HG03521 (cell line): ENCODE measurements around the gene APOL3.
"Not testable (repeated sequence)": the region's sequence is repeated elsewhere in the genome, so short reads cannot be mapped to it uniquely, and the experiment has no call there.

Experiments
- ATAC-seq: cut with Tn5 transposase; IDR thresholded peaks from one replicate; pipeline ENCODE4 v1.9.1; 2021; ENCODE audit warnings: mild to moderate bottlenecking, moderate library complexity; ENCODE audit not compliant: unreplicated experiment

APOL3 gene

DNA sequence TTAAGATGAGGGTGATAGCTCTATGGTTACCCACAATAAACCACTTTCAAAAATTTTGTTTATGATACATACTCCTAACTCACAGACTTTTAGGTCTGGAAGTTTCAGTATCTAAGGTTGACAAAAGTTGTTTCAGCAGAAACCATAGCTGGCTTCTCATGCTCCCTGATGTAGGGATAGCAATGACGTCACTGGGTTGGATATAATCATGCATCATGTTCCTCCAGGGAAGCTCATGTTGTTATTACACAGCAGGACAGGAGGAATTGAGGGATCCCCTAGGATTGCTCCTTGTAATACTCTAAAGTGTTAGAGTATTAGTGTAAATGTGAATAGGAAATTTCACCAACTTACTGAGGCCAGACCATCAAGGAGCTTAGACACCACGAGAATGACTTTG, 23.6 kb downstream of the APOL3 start:
- no peak for ATAC-seq

- ATAC-seq: no peak
Observed at GRCh38 chr22:36136475-36136874, 24.1 kb downstream of the APOL3 start.

- ATAC-seq: no peak
Observed at GRCh38 chr22:36135306-36135980, 25.1 kb downstream of the APOL3 start.

DNA sequence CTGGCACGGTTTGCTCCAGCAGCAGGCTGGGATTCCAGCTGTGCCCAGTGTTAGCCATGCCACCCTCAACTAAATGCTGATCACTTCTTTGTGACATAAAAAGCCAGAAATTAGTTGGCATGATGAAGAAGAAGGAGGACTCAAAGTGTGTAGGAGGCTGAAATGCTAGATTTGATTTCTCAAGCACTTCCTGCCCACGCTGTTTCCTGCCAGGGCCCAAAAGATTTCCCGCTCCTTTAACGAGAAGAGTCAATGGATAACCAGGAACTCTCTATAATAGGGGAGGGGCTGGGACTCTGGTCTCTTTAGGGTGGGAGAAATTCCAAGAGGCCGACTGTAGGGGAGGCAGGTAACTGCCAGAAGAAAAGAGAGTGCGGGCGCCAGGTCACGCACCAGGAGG, 26.4 kb downstream of the APOL3 start:
- no peak for ATAC-seq

GRCh38 chr22:36131907-36132306, 28.6 kb downstream of the APOL3 start:
- no peak for ATAC-seq

- no peak for ATAC-seq
Observed at GRCh38 chr22:36129486-36130388, 30.8 kb downstream of the APOL3 start.

GRCh38 chr22:36129071-36129470, 31.5 kb downstream of the APOL3 start:
- no peak for ATAC-seq

DNA sequence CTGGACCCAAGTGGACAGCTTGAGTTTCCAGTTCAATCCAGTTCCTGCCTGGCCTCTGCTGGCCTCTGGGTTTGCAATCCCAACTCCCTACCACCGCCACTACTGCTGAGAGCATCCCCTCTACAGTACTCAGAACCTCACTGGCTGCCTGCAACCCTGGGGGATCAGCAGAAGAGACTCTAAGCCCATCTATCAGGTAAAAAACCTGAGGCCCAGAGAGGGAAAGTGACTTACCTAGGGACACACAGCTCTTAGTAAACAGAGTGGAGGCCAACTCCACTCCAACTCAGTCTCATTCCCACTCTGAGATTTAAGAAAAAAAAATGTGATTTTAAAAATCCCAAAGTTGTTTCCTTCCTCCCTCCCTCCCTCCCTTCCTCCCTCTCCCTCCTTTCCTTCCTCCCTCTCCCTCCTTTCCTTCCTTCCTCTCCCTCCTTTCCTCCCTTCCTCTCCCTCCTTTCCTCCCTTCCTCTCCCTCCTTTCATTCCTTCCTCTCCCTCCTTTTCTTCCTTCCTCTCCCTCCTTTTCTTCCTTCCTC, 34.5 kb downstream of the APOL3 start:
- ATAC-seq: no peak

GRCh38 chr22:36125434-36125833, 35.1 kb downstream of the APOL3 start:
- ATAC-seq: no peak

GRCh38 chr22:36124666-36125065, 35.9 kb downstream of the APOL3 start:
- ATAC-seq: no peak

DNA sequence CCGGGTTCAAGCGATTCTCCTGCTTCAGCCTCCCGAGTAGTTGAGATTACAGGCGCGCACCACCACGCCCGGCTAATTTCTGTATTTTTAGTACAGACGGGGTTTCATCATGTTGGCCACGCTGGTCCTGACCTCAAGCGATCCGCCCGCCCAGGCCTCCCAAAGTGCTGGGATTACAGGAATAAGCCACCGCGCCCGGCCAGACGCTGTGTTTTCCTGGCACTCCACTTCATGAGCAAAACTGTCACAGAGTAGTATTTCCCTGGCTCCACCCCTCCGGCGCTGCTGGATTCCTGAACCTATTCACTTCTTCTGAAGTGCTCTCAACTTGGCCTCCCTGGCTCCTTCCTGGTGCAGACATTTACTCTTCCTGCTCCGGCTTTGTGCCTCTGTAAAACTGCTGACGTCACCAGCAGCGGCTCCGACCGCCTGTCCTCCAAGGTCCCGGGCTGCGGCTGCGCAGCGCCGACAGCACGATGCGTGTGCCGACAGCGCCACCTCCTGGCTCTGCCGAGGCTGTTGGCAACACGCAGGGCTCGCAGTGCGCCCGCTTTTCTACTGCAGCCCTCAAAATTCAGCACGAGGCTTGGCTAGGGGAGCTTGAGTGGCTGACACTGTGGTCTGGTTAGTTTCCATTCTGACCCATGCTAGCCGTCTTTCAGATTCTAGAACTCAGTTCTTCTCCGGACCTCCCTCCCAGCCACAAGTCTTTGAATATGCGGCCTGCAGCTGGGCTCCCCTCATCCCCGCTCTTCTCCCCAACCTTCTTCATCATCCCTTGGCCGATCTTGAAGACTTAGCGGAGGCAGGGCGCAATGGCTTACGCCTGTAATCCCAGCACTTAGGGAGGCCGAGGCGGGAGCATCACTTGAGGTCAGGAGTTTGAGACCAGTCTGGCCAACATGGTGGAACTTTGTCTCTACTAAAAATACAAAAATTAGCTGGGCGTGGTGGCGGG, 36.6 kb downstream of the APOL3 start:
- ATAC-seq: peak; percentile 75

DNA sequence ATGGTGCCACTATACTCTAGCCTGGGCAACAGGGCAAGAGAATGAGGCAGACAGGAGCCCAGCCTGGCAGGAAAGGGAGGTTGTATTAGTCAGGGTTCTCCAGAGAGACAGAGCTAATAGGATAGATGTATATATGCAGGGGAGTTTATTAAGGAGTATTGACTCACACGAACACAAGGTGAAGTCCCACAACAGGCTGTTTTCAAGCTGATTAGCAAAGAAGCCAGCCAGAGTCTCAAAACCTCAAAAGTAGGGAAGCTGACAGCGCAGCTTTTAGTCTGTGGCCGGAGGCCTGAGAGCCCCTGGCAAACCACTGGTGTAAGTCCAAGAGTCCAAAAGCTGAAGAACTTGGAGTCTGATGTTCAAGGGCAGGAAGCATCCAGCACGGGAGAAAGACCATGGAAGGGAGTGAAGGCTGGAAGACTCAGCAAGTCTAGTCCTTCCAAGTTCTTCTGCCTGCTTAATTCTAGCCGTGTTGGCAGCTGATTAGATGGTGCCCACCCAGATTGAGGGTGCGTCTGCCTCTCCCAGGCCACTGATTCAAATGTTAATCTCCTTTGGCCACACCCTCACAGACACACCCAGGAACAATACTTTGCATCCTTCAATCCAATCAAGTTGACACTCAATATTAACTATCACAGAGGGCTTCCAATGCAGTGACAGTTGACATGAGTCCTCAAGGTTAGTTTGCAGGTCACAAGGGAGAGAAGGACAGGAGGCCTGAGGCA, 39.8 kb downstream of the APOL3 start:
- not testable (repeated sequence) for ATAC-seq

DNA sequence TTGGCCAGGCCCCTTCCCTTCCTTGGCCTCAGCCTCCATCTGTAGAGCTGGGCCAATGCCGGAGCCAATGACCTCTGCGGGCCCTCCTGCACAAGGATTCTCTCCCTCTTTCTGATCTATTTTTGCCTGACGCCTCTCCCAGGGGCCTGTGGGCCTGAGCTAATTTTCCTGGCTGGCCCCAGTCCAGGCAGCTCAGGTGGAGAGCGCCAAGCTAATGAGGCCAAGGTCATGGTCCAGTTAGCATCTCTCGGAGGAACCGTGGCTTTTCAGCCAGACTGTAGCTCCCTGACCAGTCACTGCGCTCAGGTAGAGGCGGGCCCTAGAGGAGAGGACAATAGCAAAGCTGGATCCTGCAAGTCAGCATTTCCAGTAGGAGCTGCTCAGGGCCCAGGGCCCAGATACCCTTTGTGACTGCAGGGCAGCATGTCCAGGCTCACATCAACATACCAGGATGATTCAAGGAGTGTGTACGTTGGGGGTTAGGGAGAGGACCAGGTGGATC, 43.5 kb downstream of the APOL3 start:
- ATAC-seq: no peak

DNA sequence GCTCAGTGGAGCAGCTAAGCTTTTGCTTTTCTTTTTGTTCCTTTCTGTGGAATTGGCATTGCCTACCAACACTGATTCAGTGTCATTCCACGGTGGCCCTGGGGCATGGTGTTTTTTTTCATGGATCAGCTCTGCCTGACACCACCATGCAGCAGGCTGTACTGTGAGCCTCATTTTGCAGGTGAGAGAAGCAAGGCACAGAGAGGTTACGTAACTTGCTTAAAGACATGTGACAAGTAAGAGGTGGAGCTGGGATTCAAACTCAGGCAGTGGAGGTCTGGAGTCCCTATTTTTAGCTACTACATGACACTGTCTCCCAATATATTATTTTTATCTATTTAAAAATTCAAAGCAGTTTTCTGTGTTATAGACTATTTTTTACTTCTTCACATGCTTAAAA, 44.4 kb downstream of the APOL3 start:
- ATAC-seq: no peak

DNA sequence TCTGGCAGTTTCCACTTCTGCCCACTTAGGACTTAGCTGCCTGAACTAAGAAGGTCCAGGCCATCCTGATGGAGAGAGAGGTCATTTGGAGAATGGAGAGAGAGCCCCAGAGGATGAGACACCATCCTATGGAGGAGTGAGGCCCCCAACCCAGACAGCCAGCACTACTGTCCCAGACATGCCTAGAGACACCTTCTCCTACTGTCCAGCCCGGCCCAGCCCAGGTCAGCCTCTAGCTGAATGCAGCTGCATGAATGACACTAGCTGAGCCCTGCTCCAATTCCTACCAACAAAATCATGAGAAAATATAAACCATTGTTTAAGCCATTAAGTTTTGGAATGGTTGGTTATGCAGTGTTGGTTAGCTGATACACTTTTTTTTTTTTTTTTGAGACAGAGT, 47.4 kb downstream of the APOL3 start:
- ATAC-seq: no peak

- ATAC-seq: no peak
Observed at GRCh38 chr22:36111316-36111715, 49.2 kb downstream of the APOL3 start.

- no peak for ATAC-seq
Observed at GRCh38 chr22:36110306-36110881, 50.2 kb downstream of the APOL3 start.

GRCh38 chr22:36107436-36107835, 53.1 kb downstream of the APOL3 start:
- no peak for ATAC-seq

DNA sequence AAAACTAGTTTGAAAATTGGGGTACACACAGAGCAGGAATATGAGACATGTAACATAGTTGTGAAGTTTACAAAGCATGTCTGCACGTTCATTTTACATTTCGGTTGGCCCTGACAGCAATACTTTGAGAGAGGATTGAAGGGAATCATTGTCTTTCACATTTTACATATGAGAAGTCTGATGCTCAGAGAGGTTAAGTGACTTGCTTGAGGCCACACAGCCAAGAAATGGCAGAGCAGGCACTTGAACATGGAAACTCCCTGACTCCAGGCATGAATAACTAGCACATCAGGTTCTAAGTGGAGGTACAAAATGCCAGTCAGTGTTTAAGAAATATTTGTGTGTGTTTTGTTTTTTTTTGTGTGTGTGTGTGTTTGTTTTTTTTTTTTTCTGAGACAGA, 53.6 kb downstream of the APOL3 start:
- ATAC-seq: no peak

DNA sequence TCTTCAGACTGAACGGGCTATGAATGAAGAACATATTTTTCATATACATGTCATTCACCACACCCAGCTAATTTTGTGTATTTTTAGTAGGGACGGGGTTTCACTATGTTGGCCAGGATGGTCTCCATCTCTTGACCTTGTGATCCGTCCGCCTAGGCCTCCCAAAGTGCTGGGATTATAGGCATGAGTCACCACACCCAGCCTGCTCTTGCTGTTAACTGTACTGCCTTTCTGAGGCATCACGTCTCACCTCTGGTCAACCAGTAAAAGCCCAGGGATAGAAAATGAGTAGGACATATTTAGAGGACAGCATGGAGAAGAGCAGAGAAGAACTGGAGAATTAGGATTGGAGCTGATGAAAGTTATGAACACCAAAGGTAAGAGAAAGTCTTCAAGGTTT, 55.6 kb downstream of the APOL3 start:
- no peak for ATAC-seq
